HuH-7 (cell line): ENCODE measurements around the gene CD59.

Experiments
- DNase-seq: peaks from one replicate; pipeline ENCODE4 v3.0.0; 2011; ENCODE audit warnings: low spot score

Gene CD59

GRCh38 chr11:33736148-33736812 lies at the start of gene CD59:
CD59 (minus strand) TSS chr11:33736423; CDS start chr11:33722445, 13,978 bp downstream.
- DNase-seq: peak; percentile 79

GRCh38 chr11:33785609-33786008 lies 49.4 kb upstream of the CD59 start:
- no peak for DNase-seq

- no peak for DNase-seq
Observed at GRCh38 chr11:33779849-33780528, 43.8 kb upstream of the CD59 start.

- DNase-seq: no peak
Observed at GRCh38 chr11:33778675-33779074, 42.5 kb upstream of the CD59 start.

GRCh38 chr11:33777906-33778305 lies 41.7 kb upstream of the CD59 start:
- no peak for DNase-seq

- no peak for DNase-seq
Observed at GRCh38 chr11:33775832-33776470, 39.7 kb upstream of the CD59 start.

- no peak for DNase-seq
Observed at GRCh38 chr11:33775467-33775807, 39.2 kb upstream of the CD59 start.

- no peak for DNase-seq
Observed at GRCh38 chr11:33774736-33775466, 38.7 kb upstream of the CD59 start.

GRCh38 chr11:33773987-33774735 lies 37.9 kb upstream of the CD59 start, which contains the start of gene FBXO3:
FBXO3 (minus strand) TSS chr11:33774520; CDS start chr11:33774497, 23 bp downstream.
- DNase-seq: peak; percentile 73

GRCh38 chr11:33773404-33773986 lies 37.3 kb upstream of the CD59 start:
- DNase-seq: no peak

- no peak for DNase-seq
Observed at GRCh38 chr11:33772870-33773269, 36.6 kb upstream of the CD59 start.

- no peak for DNase-seq
Observed at GRCh38 chr11:33772300-33772699, 36.1 kb upstream of the CD59 start.

- DNase-seq: no peak
Observed at GRCh38 chr11:33770236-33770635, 34.0 kb upstream of the CD59 start.

GRCh38 chr11:33769542-33769941 lies 33.3 kb upstream of the CD59 start:
- DNase-seq: no peak

GRCh38 chr11:33767624-33768023 lies 31.4 kb upstream of the CD59 start:
- DNase-seq: no peak

- no peak for DNase-seq
Observed at GRCh38 chr11:33766085-33766484, 29.9 kb upstream of the CD59 start.

- no peak for DNase-seq
Observed at GRCh38 chr11:33761471-33761870, 25.2 kb upstream of the CD59 start.

GRCh38 chr11:33753304-33753967 lies 17.2 kb upstream of the CD59 start:
- no peak for DNase-seq

- no peak for DNase-seq
Observed at GRCh38 chr11:33751878-33752277, 15.7 kb upstream of the CD59 start.

GRCh38 chr11:33747979-33748378 lies 11.8 kb upstream of the CD59 start:
- DNase-seq: no peak

GRCh38 chr11:33743291-33743690 lies 7.1 kb upstream of the CD59 start:
- no peak for DNase-seq
